Fibroblast of villous mesenchyme (primary cell): Measurements from ENCODE around the gene ADGRG2. TPM values are rescaled to one million over a fixed set of nuclear protein-coding genes. Genes with fewer than 3 reads are reported as not detected.
"Not testable (repeated sequence)": the region's sequence is repeated elsewhere in the genome, so short reads cannot be mapped to it uniquely, and the experiment has no call there.

Source experiments
- DNase-seq: peaks from one replicate; pipeline ENCODE4 v3.0.0-alpha.2; 2010; ENCODE audit warnings: low read depth
- H3K4me3 ChIP-seq: 2 replicates; pipeline ENCODE4 v1.5.1; 2011; ENCODE audit warnings: low read depth, mild to moderate bottlenecking, low read length
- CTCF ChIP-seq: IDR thresholded peaks from 2 replicates; pipeline ENCODE4 v1.5.1; 2012; ENCODE audit warnings: low read depth, mild to moderate bottlenecking, low read length; ENCODE audit not compliant: insufficient read depth
- total RNA-seq: library from RNA; depleted of rRNA; stranded (reverse); fragments of >200 nt; gene quantifications from 2 replicates; pipeline ENCODE4 v1.2.3, GENCODE V29; 2012

The ADGRG2 gene
- total RNA-seq, 1 donor: not detected

- no peak for DNase-seq
- TF ChIP-seq CTCF: no peak
- peak within 1 kb of the TSS; percentile 70 for H3K4me3 ChIP-seq
Observed at GRCh38 chrX:18983666-18984380, 138.4 kb downstream of the ADGRG2 start, which contains the start of gene PHKA2. Gene PHKA2, minus strand, starts transcription at chrX:18984114. Its CDS starts 182 bp downstream, at chrX:18983932.

GRCh38 chrX:18981124-18981807 lies 141.0 kb downstream of the ADGRG2 start:
- no peak for DNase-seq
- H3K4me3 ChIP-seq: no peak overlapping the region
- TF ChIP-seq CTCF: no peak

- not testable (repeated sequence) for H3K4me3 ChIP-seq, DNase-seq
Observed at GRCh38 chrX:18980262-18980661, 142.0 kb downstream of the ADGRG2 start.

GRCh38 chrX:18974993-18975392 lies 147.3 kb downstream of the ADGRG2 start:
- no peak overlapping the region for H3K4me3 ChIP-seq
- TF ChIP-seq CTCF: no peak
- no peak for DNase-seq

- no peak overlapping the region for H3K4me3 ChIP-seq
- no peak for DNase-seq
- TF ChIP-seq CTCF: no peak
Observed at GRCh38 chrX:18973527-18974192, 148.6 kb downstream of the ADGRG2 start.

- TF ChIP-seq CTCF: no peak
- no peak overlapping the region for H3K4me3 ChIP-seq
- peak; percentile 32 for DNase-seq
Observed at GRCh38 chrX:18971506-18971905, 150.8 kb downstream of the ADGRG2 start.

- no peak overlapping the region for H3K4me3 ChIP-seq
- no peak for DNase-seq
- TF ChIP-seq CTCF: no peak
Observed at GRCh38 chrX:18970465-18970864, 151.8 kb downstream of the ADGRG2 start.
